Measurements from ENCODE around the gene BCAP29.
"Not testable (repeated sequence)": the region's sequence is repeated elsewhere in the genome, so short reads cannot be mapped to it uniquely, and the experiment has no call there.

The BCAP29 gene

GRCh38 chr7:107579885-107580715 lies at the start of gene BCAP29:
TSS of gene BCAP29 (plus strand) at chr7:107580246. CDS start at chr7:107580773, 527 bp downstream.
- H3K4me3 ChIP-seq (ENCODE audit: low read depth, low read length), result peak within 1 kb of the TSS; percentile 79
- DNase-seq (ENCODE audit: low read depth, low spot score), result peak; percentile 61
- peak; percentile 15 for TF ChIP-seq CTCF (IDR thresholded peaks at IDR 0.05; ENCODE audit: low read depth, low read length)
- in situ Hi-C loops (cut with HindIII; ENCODE audit: low sequenced_read_pairs), result no loop called here

GRCh38 chr7:107530751-107531150 lies 49.3 kb upstream of the BCAP29 start:
- in situ Hi-C loops (cut with HindIII; ENCODE audit: low sequenced_read_pairs), result no loop called here

GRCh38 chr7:107534139-107534538 lies 45.9 kb upstream of the BCAP29 start:
- DNase-seq (ENCODE audit: low read depth, low spot score), result no peak
- no peak for TF ChIP-seq CTCF (IDR thresholded peaks at IDR 0.05; ENCODE audit: low read depth, low read length)
- in situ Hi-C loops (cut with HindIII; ENCODE audit: low sequenced_read_pairs), result no loop called here
- no peak overlapping the region for H3K4me3 ChIP-seq (ENCODE audit: low read depth, low read length)

More at GRCh38 chr7:107530751-107531150, 49.3 kb upstream of the BCAP29 start:
- H3K4me3 ChIP-seq (ENCODE audit: low read depth, low read length), result no peak overlapping the region
- DNase-seq (ENCODE audit: low read depth, low spot score), result no peak
- TF ChIP-seq CTCF (IDR thresholded peaks at IDR 0.05; ENCODE audit: low read depth, low read length), result no peak

- H3K4me3 ChIP-seq (ENCODE audit: low read depth, low read length); DNase-seq (ENCODE audit: low read depth, low spot score); in situ Hi-C loops (cut with HindIII; ENCODE audit: low sequenced_read_pairs): not testable (repeated sequence)
Observed at GRCh38 chr7:107537228-107537627, 42.8 kb upstream of the BCAP29 start.

GRCh38 chr7:107538001-107538400 lies 42.0 kb upstream of the BCAP29 start:
- DNase-seq (ENCODE audit: low read depth, low spot score), result no peak
- no peak overlapping the region for H3K4me3 ChIP-seq (ENCODE audit: low read depth, low read length)
- in situ Hi-C loops (cut with HindIII; ENCODE audit: low sequenced_read_pairs), result no loop called here
- TF ChIP-seq CTCF (IDR thresholded peaks at IDR 0.05; ENCODE audit: low read depth, low read length), result no peak

GRCh38 chr7:107543338-107543993 lies 36.6 kb upstream of the BCAP29 start:
- no peak overlapping the region for H3K4me3 ChIP-seq (ENCODE audit: low read depth, low read length)
- in situ Hi-C loops (cut with HindIII; ENCODE audit: low sequenced_read_pairs), result no loop called here
- DNase-seq (ENCODE audit: low read depth, low spot score), result no peak
- TF ChIP-seq CTCF (IDR thresholded peaks at IDR 0.05; ENCODE audit: low read depth, low read length), result no peak

All from astrocyte of the spinal cord (primary cell).